NOMO-1 treated with DMSO at 0.1 percent for 48 hours (cell line): Measurements from ENCODE around the gene GAS2L1.
"Not testable (repeated sequence)": the region's sequence is repeated elsewhere in the genome, so short reads cannot be mapped to it uniquely, and the experiment has no call there.

Experiments used
- DNase-seq: peaks from one replicate; lab custom pipeline; 2025; ENCODE audit not compliant: unreplicated experiment; lab: John Stamatoyannopoulos, UW

The GAS2L1 gene

GRCh38 chr22:29340566-29340965 is 34.1 kb downstream of the GAS2L1 start:
- no peak for DNase-seq

- DNase-seq, result no peak
Observed at GRCh38 chr22:29341056-29341848, 34.8 kb downstream of the GAS2L1 start.

GRCh38 chr22:29341849-29342127 is 35.3 kb downstream of the GAS2L1 start:
- no peak for DNase-seq

DNA sequence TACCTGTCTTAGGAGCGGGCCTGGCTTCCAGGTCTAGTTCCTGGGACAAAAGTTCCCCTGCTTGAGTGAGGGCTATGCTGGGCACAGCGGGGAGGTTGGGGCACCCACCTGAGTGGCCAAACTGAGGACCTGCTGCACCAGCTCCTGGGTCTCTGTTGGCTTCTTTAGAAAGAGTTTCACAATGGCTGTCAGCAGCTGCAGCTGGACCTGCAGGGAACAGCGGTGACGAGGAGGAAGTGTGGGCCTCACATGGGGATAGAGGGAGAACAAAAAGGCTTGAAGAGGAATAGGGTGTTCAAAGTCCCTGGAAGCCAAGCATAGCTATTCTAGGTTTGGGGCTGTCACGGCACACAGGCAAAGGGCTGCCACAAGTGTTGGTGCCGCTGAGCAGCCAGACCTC is 35.7 kb downstream of the GAS2L1 start:
- DNase-seq, result no peak

GRCh38 chr22:29342577-29343312 is 36.3 kb downstream of the GAS2L1 start:
- DNase-seq, result no peak

DNA sequence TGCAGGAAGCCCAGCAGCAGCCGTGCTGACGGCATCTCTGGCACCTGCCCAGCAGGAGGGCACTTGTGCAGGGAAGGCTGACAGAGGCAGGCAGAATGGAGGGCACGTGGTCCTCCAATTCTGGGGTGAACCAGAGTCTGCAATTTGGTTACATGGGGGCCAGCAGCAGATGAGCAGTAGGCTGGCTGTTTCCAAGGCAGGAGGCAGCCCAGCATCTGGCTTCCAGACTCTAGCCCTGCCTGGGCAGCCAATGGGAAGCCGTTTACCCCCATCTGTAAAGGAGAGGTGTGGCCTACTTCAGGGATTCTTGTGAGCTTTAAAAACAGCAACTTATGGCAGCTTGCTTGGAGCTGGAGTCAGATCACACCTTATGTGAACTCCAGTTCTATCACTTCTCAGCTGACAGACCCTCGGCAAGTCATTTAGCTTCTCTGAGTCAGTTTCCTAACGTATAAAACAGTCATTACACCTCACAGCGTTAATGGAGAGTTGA is 36.9 kb downstream of the GAS2L1 start:
- DNase-seq, result no peak

- DNase-seq, result no peak
Observed at GRCh38 chr22:29344137-29344536, 37.7 kb downstream of the GAS2L1 start.

GRCh38 chr22:29344889-29345288 is 38.4 kb downstream of the GAS2L1 start:
- DNase-seq, result not testable (repeated sequence)

DNA sequence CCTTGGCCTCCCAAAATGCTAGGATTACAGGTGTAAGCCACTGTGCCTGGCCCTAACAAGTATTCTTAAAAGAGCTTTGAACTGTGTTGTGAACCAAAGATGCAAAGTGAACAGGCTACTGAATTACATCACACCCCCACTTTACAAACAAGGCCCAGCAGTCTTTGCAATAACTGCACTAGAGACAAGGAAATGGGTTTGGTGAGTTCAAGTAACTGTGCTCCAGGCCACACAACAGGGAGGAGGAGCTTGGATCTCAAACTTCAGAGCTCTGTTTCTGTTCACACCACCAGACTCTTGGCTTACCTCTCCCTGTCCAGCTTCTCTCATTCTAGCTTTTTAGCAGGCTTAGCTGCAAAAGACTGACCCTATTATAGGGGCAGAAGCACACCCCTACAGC is 39.5 kb downstream of the GAS2L1 start:
- no peak for DNase-seq

DNA sequence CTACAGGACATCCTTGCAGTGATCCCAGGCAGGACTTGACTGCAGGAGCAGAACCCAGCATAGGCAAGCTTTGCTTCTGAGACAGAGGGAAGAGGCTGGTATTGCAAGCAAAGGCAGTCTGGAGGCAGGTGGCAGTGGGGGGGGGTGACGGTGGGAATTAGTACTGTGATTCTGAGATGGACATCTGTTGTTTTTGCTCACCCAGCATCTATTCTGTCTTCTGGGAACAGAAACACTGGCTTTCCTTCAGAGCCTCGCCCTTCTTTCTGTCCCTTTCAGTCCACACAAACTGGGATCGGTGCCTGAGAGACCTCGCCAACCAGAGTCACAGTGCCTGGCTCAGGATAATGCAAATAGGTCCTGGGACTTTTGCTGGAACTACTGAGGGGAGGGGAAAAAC is 40.2 kb downstream of the GAS2L1 start:
- DNase-seq, result no peak

DNA sequence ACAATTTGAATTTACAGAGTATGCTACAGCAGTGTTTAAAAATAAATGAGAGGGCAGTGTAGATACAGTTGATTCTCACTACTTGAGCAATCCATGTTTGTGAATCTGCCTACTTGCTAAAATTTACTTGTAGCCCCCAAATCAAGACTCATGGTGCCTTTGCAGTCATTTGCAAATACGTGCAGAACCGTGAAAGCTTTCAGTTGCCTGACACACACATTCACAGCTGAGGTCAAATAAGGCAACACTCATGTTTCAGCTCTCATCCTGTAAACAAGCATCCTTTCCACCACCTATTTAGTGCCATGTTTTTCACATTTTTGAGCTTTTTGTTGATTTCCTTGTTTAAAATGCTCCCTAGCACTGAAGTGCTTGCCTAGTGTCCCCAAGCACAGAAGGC is 41.6 kb downstream of the GAS2L1 start:
- DNase-seq, result no peak

DNA sequence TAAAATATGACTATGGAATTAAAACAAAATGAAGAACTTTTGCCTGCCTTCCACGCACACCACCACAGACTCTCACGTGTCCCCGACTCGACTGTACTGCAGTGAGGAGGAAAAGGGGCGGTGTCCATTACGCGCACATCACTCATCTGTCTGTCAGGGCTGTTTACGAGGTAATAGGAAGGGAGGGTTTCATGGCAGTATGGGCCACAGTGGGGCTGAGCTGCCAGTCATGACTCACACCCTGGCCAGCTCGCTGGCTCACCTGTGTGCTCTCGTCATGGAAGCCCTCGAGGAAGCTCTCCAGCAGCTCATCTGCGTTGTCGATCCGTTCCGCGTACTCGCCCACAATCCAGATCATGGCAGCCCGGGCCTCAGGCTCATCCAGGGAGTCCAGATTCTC is 42.5 kb downstream of the GAS2L1 start:
- DNase-seq, result no peak

- no peak for DNase-seq
Observed at GRCh38 chr22:29351042-29351441, 44.6 kb downstream of the GAS2L1 start.

DNA sequence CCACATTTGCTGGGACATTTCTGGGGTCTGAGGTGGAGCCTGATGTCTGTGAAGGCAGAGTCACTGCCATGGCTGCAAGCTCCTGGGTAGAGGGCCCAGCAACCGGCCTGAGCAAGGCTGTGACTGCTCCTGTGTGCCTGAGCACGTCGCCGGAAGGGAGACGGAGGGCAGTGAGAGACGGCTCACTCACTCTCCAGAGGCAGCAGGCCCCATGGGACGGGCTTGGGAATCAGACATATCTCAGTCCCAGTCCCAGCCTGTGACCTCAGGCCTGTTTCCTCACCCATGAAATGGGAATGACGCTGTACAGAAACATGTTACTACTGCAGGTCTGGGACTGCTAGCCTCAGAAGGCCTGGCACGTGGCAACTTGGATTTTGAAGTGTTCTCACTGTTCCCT is 45.4 kb downstream of the GAS2L1 start:
- DNase-seq, result no peak

DNA sequence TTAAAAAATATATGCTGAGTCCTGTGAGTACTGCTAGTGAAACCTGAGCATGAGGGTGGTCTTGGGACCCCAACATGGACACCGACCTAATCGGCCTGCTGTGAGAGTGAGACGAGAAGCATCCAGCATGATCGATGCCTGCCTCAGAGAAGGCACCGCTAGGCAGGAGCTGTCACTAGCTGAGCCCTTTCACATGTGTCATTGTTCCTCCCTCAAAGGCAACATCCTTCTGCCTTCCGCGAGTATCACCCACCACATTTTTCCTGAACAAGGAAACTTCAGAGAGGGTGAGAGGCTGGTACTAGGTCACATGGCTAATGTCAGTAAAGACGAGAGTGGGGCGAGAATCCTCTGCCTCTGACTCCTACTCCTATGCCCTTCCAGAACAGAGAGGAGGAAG is 46.3 kb downstream of the GAS2L1 start:
- no peak for DNase-seq

GRCh38 chr22:29353286-29353685 is 46.8 kb downstream of the GAS2L1 start:
- no peak for DNase-seq

DNA sequence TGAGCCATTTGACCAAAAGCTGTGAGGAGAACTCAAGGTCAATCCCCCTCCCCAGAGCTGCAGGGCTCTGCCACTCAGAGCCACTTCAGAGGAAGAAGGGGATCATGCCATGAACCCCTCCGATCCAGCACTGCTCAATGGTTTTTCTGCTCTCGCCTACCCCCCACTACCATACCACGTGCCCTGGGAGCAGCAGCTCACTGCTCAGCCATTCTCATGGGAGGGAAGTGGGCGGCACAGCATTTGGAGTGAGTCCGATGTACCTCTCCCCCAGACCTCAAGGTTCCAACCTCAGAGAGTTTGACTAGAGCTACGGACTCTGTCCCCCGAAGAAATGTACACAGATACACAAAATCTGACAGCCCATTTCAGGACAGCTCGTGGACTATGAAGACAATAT is 47.4 kb downstream of the GAS2L1 start:
- DNase-seq, result no peak

DNA sequence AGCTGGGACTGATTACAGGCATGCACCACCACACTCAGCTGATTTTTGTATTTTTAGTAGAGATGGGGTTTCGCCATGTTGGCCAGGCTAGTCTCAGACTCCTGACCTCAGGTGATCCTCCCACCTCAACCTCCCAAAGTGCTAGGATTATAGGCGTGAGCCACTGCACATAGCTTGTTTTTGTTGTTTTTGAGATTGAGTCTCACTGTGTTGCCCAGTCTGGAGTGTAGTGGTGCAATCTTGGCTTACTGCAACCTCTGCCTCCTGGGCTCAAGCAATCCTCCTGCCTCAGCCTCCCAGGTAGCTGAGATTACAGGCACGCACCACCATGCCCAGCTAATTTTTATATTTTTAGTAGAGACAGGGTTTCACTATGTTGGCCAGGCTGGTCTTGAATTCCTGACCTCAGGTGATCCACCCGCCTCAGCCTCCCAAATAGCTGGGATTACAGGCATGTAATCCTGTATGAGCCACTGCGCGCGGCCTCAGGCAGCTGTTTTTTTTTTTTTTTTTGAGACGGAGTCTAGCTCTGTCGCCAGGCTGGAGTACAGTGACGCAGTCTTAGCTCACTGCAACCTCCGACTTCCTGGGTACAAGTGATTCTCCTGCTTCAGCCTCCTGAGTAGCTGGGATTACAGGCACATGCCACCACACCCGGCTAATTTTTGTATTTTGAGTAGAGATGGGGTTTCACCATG is 50.9 kb downstream of the GAS2L1 start:
- not testable (repeated sequence) for DNase-seq

DNA sequence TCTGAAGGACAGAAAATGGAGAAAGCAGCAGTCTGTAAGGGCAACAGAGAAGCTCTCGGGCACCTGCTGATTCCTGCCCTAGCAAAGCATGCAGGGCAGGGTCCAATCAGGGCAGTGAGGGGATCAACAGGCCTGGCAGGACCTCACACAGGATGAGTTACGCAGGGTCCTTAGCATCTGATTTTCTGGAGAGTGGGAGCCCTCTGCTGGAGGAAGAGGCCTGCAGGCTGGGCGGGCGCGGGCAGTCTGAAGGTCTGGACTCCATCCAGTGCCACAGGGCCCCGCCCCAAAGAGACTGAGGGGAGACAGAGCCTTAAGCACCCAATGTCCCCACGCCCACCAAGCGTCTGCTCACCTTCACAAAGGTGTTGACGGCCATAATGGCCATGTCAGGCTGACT is 53.0 kb downstream of the GAS2L1 start:
- DNase-seq, result no peak
